Muscle of leg (tissue), 11 donors: ENCODE measurements around the gene C13orf46. TPM values are rescaled to one million over a fixed set of nuclear protein-coding genes. Genes with fewer than 3 reads are reported as not detected.

Experiments
- DNase-seq: peaks from one replicate; pipeline ENCODE4 v3.0.0; 2013
- H3K27ac ChIP-seq: one replicate; pipeline ENCODE4 v1.5.1; 2013; ENCODE audit warnings: mild to moderate bottlenecking, low read length, control low read depth
- H3K27me3 ChIP-seq: one replicate; pipeline ENCODE4 v1.6.1; 2013; ENCODE audit warnings: low read length; ENCODE audit not compliant: control insufficient read depth, insufficient read depth
- H3K36me3 ChIP-seq: one replicate; pipeline ENCODE4 v1.6.1; 2013; ENCODE audit warnings: low read length; ENCODE audit not compliant: control insufficient read depth, insufficient read depth
- H3K4me1 ChIP-seq: one replicate; pipeline ENCODE4 v1.6.1; 2013; ENCODE audit warnings: low read length; ENCODE audit not compliant: control insufficient read depth, insufficient read depth
- H3K4me3 ChIP-seq: one replicate; pipeline ENCODE4 v1.5.1; 2013; ENCODE audit warnings: low read length, control low read depth
- H3K9me3 ChIP-seq: replicated peaks from 2 replicates; pipeline ENCODE4 v1.6.1; 2013; ENCODE audit warnings: low read depth, low read length; ENCODE audit not compliant: control insufficient read depth
- WGBS: methylation state at CpG from one replicate; pipeline ENCODE4 v1.1.5; 2013; ENCODE audit warnings: missing lambda C conversion rate; ENCODE audit not compliant: insufficient coverage; 5-methylcytosine and 5-hydroxymethylcytosine counted together
- polyA plus RNA-seq, 8 donors: library from polyadenylated mRNA; unstranded; fragments of 120-200 nt; gene quantifications; one replicate each; pipeline versions ENCODE4 v1.2.1 to v1.2.3, GENCODE V29; 2013; ENCODE audit warnings: inconsistent platforms in 1 of 8, low replicate concordance in 1 of 8; ENCODE audit not compliant: insufficient read length in 8 of 8, insufficient read depth in 1 of 8
- total RNA-seq: library from RNA; stranded (reverse); fragments of 120-200 nt; gene quantifications from one replicate; pipeline ENCODE4 v1.2.4, GENCODE V29; 2013

The C13orf46 gene
- total and polyA plus RNA-seq, 9 donors = 0.09 to 0.56 (median 0.28) TPM

DNA sequence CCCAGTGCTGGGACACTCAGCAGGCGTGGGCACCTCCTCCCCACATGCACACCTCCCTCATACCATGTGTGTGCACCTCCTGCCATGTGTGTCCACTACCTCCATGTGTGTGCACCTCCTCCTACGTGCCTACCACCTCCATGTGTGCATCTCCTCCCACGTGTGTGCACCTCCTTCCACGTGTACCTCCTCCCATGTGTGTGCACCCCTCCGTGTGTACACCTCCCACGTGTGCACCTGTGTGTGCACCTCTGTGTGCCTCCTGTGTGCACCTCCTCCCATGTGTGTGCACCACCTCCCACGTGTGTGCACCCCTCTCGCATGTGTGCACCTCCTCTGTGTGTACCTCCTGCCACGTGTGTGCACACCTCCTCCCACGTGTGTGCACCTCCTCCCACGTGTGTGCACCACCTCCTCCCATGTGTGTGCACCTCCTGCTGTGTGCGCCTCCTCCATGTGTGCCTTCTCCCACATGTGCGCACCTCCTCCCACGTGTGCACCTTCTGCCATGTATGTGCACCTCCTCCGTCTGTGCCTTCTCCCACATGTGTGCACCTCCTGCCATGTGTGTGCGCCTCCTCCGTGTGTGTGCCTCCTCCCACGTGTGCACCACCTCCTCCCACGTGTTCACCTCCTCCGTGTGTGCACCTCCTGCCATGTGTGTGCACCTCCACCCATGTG, 6.1 kb upstream of the C13orf46 start:
- Histone ChIP-seq H3K4me3 (no peak overlapping the region), H3K4me1 (peaks cover 13% of the 10 kb centered on the region), H3K9me3 (no peaks in the 10 kb centered on the region), H3K27ac (no peak overlapping the region), H3K27me3 (no peaks in the 10 kb centered on the region), H3K36me3 (peaks cover 63% of the 10 kb centered on the region)
- DNase-seq = no peak
- 90% methylated on average over 20 of the region's 20 CpGs for WGBS

GRCh38 chr13:113978741-113979481, 5.0 kb upstream of the C13orf46 start:
- Histone ChIP-seq H3K4me3 (no peak overlapping the region), H3K27ac (no peak overlapping the region), H3K27me3 (no peaks in the 10 kb centered on the region), H3K4me1 (peaks cover 13% of the 10 kb centered on the region), H3K36me3 (peaks cover 69% of the 10 kb centered on the region), H3K9me3 (no peaks in the 10 kb centered on the region)
- no peak for DNase-seq
- WGBS = 87% methylated on average over 32 of the region's 41 CpGs

- no peak overlapping the region for H3K4me3 ChIP-seq
- H3K27ac ChIP-seq = no peak overlapping the region
- DNase-seq = no peak
- H3K9me3 ChIP-seq = no peaks in the 10 kb centered on the region
- WGBS = 78% methylated on average over 11 of the region's 13 CpGs
- H3K36me3 ChIP-seq = peaks cover 76% of the 10 kb centered on the region
- peaks cover 13% of the 10 kb centered on the region for H3K4me1 ChIP-seq
- H3K27me3 ChIP-seq = no peaks in the 10 kb centered on the region
Measured at GRCh38 chr13:113977976-113978375, 4.1 kb upstream of the C13orf46 start.

DNA sequence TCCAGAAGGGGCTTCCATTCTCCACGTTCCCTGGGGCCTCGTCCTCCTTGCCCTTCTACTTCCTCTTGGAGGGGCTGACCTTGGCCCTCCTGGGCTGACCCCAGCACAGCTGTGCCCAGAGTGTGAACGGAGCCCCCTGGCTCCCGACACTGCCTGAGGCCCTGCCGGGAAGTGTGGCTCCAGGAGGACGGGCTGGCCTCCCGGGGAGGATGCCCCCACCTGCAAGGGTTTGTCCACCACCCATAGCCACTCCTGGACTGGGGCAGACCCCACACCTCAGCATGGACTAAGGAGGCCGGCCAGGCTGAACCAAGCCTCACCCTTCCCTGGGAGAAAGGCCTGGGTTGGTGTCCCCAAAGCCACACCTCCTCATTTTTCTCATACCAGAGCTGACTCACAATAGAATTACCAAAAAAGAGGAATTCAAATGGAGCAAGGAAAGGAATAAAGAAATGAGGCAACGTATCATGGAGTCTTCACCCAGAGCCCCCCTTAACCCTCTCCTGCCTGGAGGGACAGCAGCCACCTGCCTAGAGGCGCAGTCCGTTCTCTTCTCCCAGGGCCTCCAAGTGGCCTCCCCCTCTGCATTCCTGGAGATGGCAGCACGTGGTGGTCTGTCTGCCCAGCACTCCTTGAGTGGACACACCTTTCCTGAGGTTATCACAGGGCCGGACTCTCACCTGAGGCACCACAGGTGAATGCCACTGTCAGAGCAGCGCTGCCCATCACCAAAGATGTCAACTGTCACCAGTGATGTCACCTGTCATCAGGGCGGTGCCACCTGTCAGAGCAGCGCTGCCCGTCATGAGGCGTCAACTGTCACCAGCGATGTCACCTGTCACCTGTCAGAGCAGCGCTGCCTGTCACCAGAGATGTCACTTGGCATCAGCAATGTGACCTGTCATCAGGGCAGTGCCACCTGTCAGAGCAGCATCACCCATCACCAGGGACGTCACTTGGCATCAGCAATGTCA, 3.1 kb upstream of the C13orf46 start:
- 80% methylated on average over 18 of the region's 21 CpGs for WGBS
- Histone ChIP-seq H3K36me3 (peaks cover 77% of the 10 kb centered on the region), H3K9me3 (no peaks in the 10 kb centered on the region), H3K4me3 (no peak overlapping the region), H3K27ac (no peak overlapping the region), H3K4me1 (peaks cover 10% of the 10 kb centered on the region), H3K27me3 (no peaks in the 10 kb centered on the region)
- DNase-seq = no peak

GRCh38 chr13:113975416-113975815, 1.5 kb upstream of the C13orf46 start:
- peaks cover 65% of the 10 kb centered on the region for H3K36me3 ChIP-seq
- no peak overlapping the region for H3K27ac ChIP-seq
- no peak overlapping the region for H3K4me3 ChIP-seq
- no peak for DNase-seq
- 86% methylated on average over 7 of the region's 15 CpGs for WGBS
- no peaks in the 10 kb centered on the region for H3K4me1 ChIP-seq
- no peaks in the 10 kb centered on the region for H3K27me3 ChIP-seq
- H3K9me3 ChIP-seq = no peaks in the 10 kb centered on the region

GRCh38 chr13:113974304-113975281, 717 bp upstream of the C13orf46 start:
- Histone ChIP-seq H3K27me3 (no peaks in the 10 kb centered on the region), H3K27ac (no peak overlapping the region), H3K36me3 (peaks cover 59% of the 10 kb centered on the region), H3K4me3 (no peak overlapping the region), H3K9me3 (no peaks in the 10 kb centered on the region), H3K4me1 (no peaks in the 10 kb centered on the region)
- DNase-seq = no peak
- 90% methylated on average over 41 of the region's 56 CpGs for WGBS

- WGBS = 82% methylated on average over 15 of the region's 36 CpGs
- no peak for DNase-seq
- H3K4me3 ChIP-seq = no peak overlapping the region
- peaks cover 42% of the 10 kb centered on the region for H3K36me3 ChIP-seq
- no peaks in the 10 kb centered on the region for H3K9me3 ChIP-seq
- H3K27ac ChIP-seq = no peak overlapping the region
- H3K27me3 ChIP-seq = no peaks in the 10 kb centered on the region
- no peaks in the 10 kb centered on the region for H3K4me1 ChIP-seq
Measured at GRCh38 chr13:113972451-113973217, 1.2 kb downstream of the C13orf46 start.

- Histone ChIP-seq H3K4me1 (no peaks in the 10 kb centered on the region), H3K9me3 (no peaks in the 10 kb centered on the region), H3K27me3 (no peaks in the 10 kb centered on the region), H3K27ac (no peak overlapping the region), H3K36me3 (peaks cover 32% of the 10 kb centered on the region), H3K4me3 (no peak overlapping the region)
- WGBS = 92% methylated on average over 35 of the region's 36 CpGs
- DNase-seq = no peak
Measured at GRCh38 chr13:113971471-113972231, 2.2 kb downstream of the C13orf46 start.
